Endodermal cell (in vitro differentiated cells): Measurements from ENCODE around the gene CCR5AS.

Experiments used
- DNase-seq: peaks from one replicate; pipeline ENCODE4 v3.0.0-alpha.2; 2017
- H3K27ac ChIP-seq: 2 replicates; pipeline ENCODE4 v1.5.1; 2013; ENCODE audit warnings: mild to moderate bottlenecking, low read depth, low read length, moderate library complexity
- H3K27me3 ChIP-seq: 2 replicates; pipeline ENCODE4 v1.6.1; 2013; ENCODE audit warnings: mild to moderate bottlenecking, low read length, moderate library complexity; ENCODE audit not compliant: insufficient read depth, control insufficient read depth, poor library complexity, severe bottlenecking
- H3K36me3 ChIP-seq: 2 replicates; pipeline ENCODE4 v1.7.0; 2013; ENCODE audit warnings: mild to moderate bottlenecking, low read length, moderate library complexity; ENCODE audit not compliant: control insufficient read depth, insufficient read depth
- H3K4me1 ChIP-seq: one replicate; pipeline ENCODE4 v1.7.0; 2013; ENCODE audit warnings: low read length; ENCODE audit not compliant: control insufficient read depth, insufficient read depth
- H3K4me3 ChIP-seq: 2 replicates; pipeline ENCODE4 v1.5.1; 2013; ENCODE audit warnings: mild to moderate bottlenecking, low read length, moderate library complexity
- H3K9ac ChIP-seq: 2 replicates; pipeline ENCODE4 v1.6.1; 2013; ENCODE audit warnings: mild to moderate bottlenecking, low read length, moderate library complexity; ENCODE audit not compliant: poor library complexity, severe bottlenecking; ENCODE audit errors: extremely low read depth
- H3K9me3 ChIP-seq: 2 replicates; pipeline ENCODE4 v1.6.1; 2013; ENCODE audit warnings: mild to moderate bottlenecking, low read length, moderate library complexity; ENCODE audit not compliant: control insufficient read depth
- H3K27ac Mint-ChIP-seq: 2 replicates; pipeline ENCODE4 v1.8.0; 2020; ENCODE audit warnings: mixed read lengths
- H3K27me3 Mint-ChIP-seq: 2 replicates; pipeline ENCODE4 v1.8.0; 2021; ENCODE audit warnings: mild to moderate bottlenecking, mixed read lengths; ENCODE audit not compliant: insufficient read depth
- H3K36me3 Mint-ChIP-seq: 2 replicates; pipeline ENCODE4 v1.8.0; 2020; ENCODE audit warnings: low read depth, mixed read lengths
- H3K4me1 Mint-ChIP-seq: 2 replicates; pipeline ENCODE4 v1.8.0; 2020; ENCODE audit warnings: mixed read lengths
- H3K4me3 Mint-ChIP-seq: 2 replicates; pipeline ENCODE4 v1.8.0; 2020; ENCODE audit warnings: mild to moderate bottlenecking, moderate library complexity, mixed read lengths
- H3K9me3 Mint-ChIP-seq: 2 replicates; pipeline ENCODE4 v1.8.0; 2020; ENCODE audit warnings: mild to moderate bottlenecking, mixed read lengths
- CTCF ChIP-seq: fragments of 200-600 bp; sonication (generic); conservative IDR thresholded peaks from 2 replicates; pipeline ENCODE4 v1.5.0; 2021; ENCODE audit warnings: antibody characterized with exemption, mild to moderate bottlenecking
- WGBS, 2 experiments: methylation state at CpG; one replicate each; pipeline versions ENCODE4 v1.1.5 to v1.1.7; 2013; ENCODE audit warnings: missing lambda C conversion rate in 2 of 2, mixed read lengths in 1 of 2; ENCODE audit not compliant: insufficient coverage in 1 of 2, insufficient read length in 1 of 2; 5-methylcytosine and 5-hydroxymethylcytosine counted together

The CCR5AS gene

GRCh38 chr3:46406788-46407611, at the start of gene CCR5AS, which contains the start of gene CCRL2:
Gene CCR5AS (minus strand): TSS chr3:46407066.
Gene CCRL2 (plus strand): TSS chr3:46407259. CDS start chr3:46408080, 821 bp downstream.
- no peak for TF ChIP-seq CTCF
- no peak within 1 kb of the TSS for H3K4me3 ChIP-seq
- Mint-ChIP-seq H3K4me1 (no peaks in the 10 kb centered on the region), H3K9me3 (peaks cover 5% of the 10 kb centered on the region), H3K36me3 (no peaks in the 10 kb centered on the region), H3K4me3 (no peak within 1 kb of the TSS), H3K27me3 (no peaks in the 10 kb centered on the region), H3K27ac (no peak within 1 kb of the TSS)
- H3K27ac ChIP-seq = no peak within 1 kb of the TSS
- WGBS, 2 experiments = 80 to 89% methylated on average over 20 of the region's 20 CpGs
- H3K27me3 ChIP-seq = no peaks in the 10 kb centered on the region
- H3K4me1 ChIP-seq = no peaks in the 10 kb centered on the region
- peaks cover 4% of the 10 kb centered on the region for H3K9me3 ChIP-seq
- DNase-seq = no peak
- no peaks in the 10 kb centered on the region for H3K36me3 ChIP-seq
- no peak within 1 kb of the TSS for H3K9ac ChIP-seq

GRCh38 chr3:46456118-46456517, 49.3 kb upstream of the CCR5AS start:
- Histone ChIP-seq H3K4me1 (no peaks in the 10 kb centered on the region), H3K27me3 (no peaks in the 10 kb centered on the region), H3K36me3 (no peaks in the 10 kb centered on the region), H3K27ac (no peak overlapping the region), H3K9me3 (peaks cover 7% of the 10 kb centered on the region), H3K9ac (no peak overlapping the region), H3K4me3 (no peak overlapping the region)
- no peak overlapping the region for H3K4me3 Mint-ChIP-seq
- H3K9me3 Mint-ChIP-seq = peaks cover 7% of the 10 kb centered on the region
- H3K27ac Mint-ChIP-seq = no peak overlapping the region
- peak; percentile 27 for DNase-seq
- H3K27me3 Mint-ChIP-seq = peaks cover 8% of the 10 kb centered on the region
- no peak for TF ChIP-seq CTCF
- 89 to 92% methylated on average over 6 to 14 of the region's 14 CpGs for WGBS, 2 experiments
- no peaks in the 10 kb centered on the region for H3K36me3 Mint-ChIP-seq
- no peaks in the 10 kb centered on the region for H3K4me1 Mint-ChIP-seq

GRCh38 chr3:46455231-46456115, 48.6 kb upstream of the CCR5AS start:
- H3K9me3 ChIP-seq = peaks cover under 1% of the 10 kb centered on the region
- H3K36me3 ChIP-seq = no peaks in the 10 kb centered on the region
- DNase-seq = peak; percentile 41
- no peaks in the 10 kb centered on the region for H3K36me3 Mint-ChIP-seq
- no peak overlapping the region for H3K4me3 ChIP-seq
- no peak overlapping the region for H3K4me3 Mint-ChIP-seq
- WGBS, 2 experiments = 91% methylated on average over 19 to 21 of the region's 21 CpGs
- H3K9me3 Mint-ChIP-seq = peaks cover under 1% of the 10 kb centered on the region
- peaks cover 4% of the 10 kb centered on the region for H3K27me3 Mint-ChIP-seq
- H3K27me3 ChIP-seq = no peaks in the 10 kb centered on the region
- TF ChIP-seq CTCF = no peak
- H3K9ac ChIP-seq = no peak overlapping the region
- H3K27ac Mint-ChIP-seq = no peak overlapping the region
- H3K4me1 Mint-ChIP-seq = no peaks in the 10 kb centered on the region
- peaks cover 2% of the 10 kb centered on the region for H3K4me1 ChIP-seq
- H3K27ac ChIP-seq = no peak overlapping the region
